Transverse colon (tissue), 3 donors: ENCODE results near the gene NOL3.

Experiments
- CTCF ChIP-seq, 5 experiments: fragments of 200-600 bp in 3 of 5; fragments of 450-650 bp in 2 of 5; sonication (generic) in 3 of 5; IDR thresholded peaks; 1 replicate in 2 of 5; 2 replicates in 3 of 5; pipeline ENCODE4 v1.5.1; 2016 to 2017; ENCODE audit warnings: antibody characterized with exemption in 5 of 5, inconsistent platforms in 3 of 5, mild to moderate bottlenecking in 2 of 5, moderate library complexity in 1 of 5
- EP300 ChIP-seq: sonication (generic); formaldehyde crosslinking; IDR thresholded peaks from one replicate; pipeline ENCODE4 v1.6.1; 2017; ENCODE audit warnings: antibody characterized with exemption, low read depth
- POLR2A ChIP-seq: fragments of 450-650 bp; IDR thresholded peaks from one replicate; pipeline ENCODE4 v1.6.1; 2016; ENCODE audit warnings: antibody characterized with exemption, mild to moderate bottlenecking, moderate library complexity

- TF ChIP-seq CTCF (IDR thresholded peaks at IDR 0.05): no peak
- no peak for TF ChIP-seq EP300
- peak; percentile 35 for TF ChIP-seq POLR2A
These were observed 21.8 kb downstream of the NOL3 start, which contains the start of gene E2F4 for GRCh38 chr16:67191995-67192681.
